ENCODE results near the gene PRSS38.
"Not testable (repeated sequence)": the region's sequence is repeated elsewhere in the genome, so short reads cannot be mapped to it uniquely, and the experiment has no call there.

The PRSS38 gene

GRCh38 chr1:227846265-227846858, 30.9 kb downstream of the PRSS38 start:
- no peak for DNase-seq

- DNase-seq, result not testable (repeated sequence)
These were observed 31.6 kb downstream of the PRSS38 start for GRCh38 chr1:227847046-227847445.

- DNase-seq, result no peak
These were observed 33.0 kb downstream of the PRSS38 start for GRCh38 chr1:227848430-227848932.

GRCh38 chr1:227849251-227849650, 33.8 kb downstream of the PRSS38 start:
- DNase-seq, result no peak

GRCh38 chr1:227854189-227854588, 38.7 kb downstream of the PRSS38 start:
- DNase-seq, result no peak

- no peak for DNase-seq
These were observed 40.2 kb downstream of the PRSS38 start for GRCh38 chr1:227855687-227856086.

GRCh38 chr1:227856147-227856858, 40.8 kb downstream of the PRSS38 start:
- no peak for DNase-seq

GRCh38 chr1:227864882-227865281, 49.4 kb downstream of the PRSS38 start:
- DNase-seq, result no peak

- no peak for DNase-seq
These were observed 53.9 kb downstream of the PRSS38 start for GRCh38 chr1:227869279-227869842.

GRCh38 chr1:227869851-227870305, 54.4 kb downstream of the PRSS38 start:
- no peak for DNase-seq

- no peak for DNase-seq
These were observed 54.9 kb downstream of the PRSS38 start for GRCh38 chr1:227870366-227870765.

- not testable (repeated sequence) for DNase-seq
These were observed 56.4 kb downstream of the PRSS38 start for GRCh38 chr1:227871892-227872291.

- not testable (repeated sequence) for DNase-seq
These were observed 62.3 kb downstream of the PRSS38 start for GRCh38 chr1:227877810-227878209.

- no peak for DNase-seq
These were observed 65.0 kb downstream of the PRSS38 start for GRCh38 chr1:227880342-227880924.

GRCh38 chr1:227883073-227883520, 67.6 kb downstream of the PRSS38 start:
- DNase-seq, result no peak

- DNase-seq, result no peak
These were observed 68.3 kb downstream of the PRSS38 start for GRCh38 chr1:227883641-227884301.

GRCh38 chr1:227884370-227885134, 69.1 kb downstream of the PRSS38 start:
- DNase-seq, result no peak

- no peak for DNase-seq
These were observed 69.7 kb downstream of the PRSS38 start for GRCh38 chr1:227885135-227885647.

- DNase-seq, result no peak
These were observed 70.4 kb downstream of the PRSS38 start for GRCh38 chr1:227885648-227886502.

GRCh38 chr1:227886503-227886961, 71.1 kb downstream of the PRSS38 start:
- DNase-seq, result no peak

Data from activated T-cell treated with anti-CD3 and anti-CD28 coated beads for 4 hours (primary cell).